ENCODE results near the gene RGS16. TPM values are rescaled to one million over a fixed set of nuclear protein-coding genes. Genes with fewer than 3 reads are reported as not detected.
A peak's percentile ranks its signal among the peaks of the same experiment; 100 is the strongest.

RGS16 gene
- total RNA-seq, 1 experiment from 2014 or later: 6.5 TPM

- no peak for TF ChIP-seq ZNF274 (IDR thresholded peaks at IDR 0.05; ENCODE audit: low read depth, low read length)
- peak; percentile 54 for TF ChIP-seq POLR2A (IDR thresholded peaks at IDR 0.05; ENCODE audit: borderline replicate concordance, extremely low read depth, insufficient read depth, insufficient read length)
Measured at GRCh38 chr1:182588500-182589396, 15.4 kb downstream of the RGS16 start, which contains the start of gene RNASEL (continued).

- Histone ChIP-seq H3K27ac (ENCODE audit: low read depth, low read length) (no peak overlapping the region; the same call in 1 of the 2 replicates), H3K9me2 (ENCODE audit: insufficient read depth) (no peaks in the 10 kb centered on the region), H3K4me3 (replicated peaks in 1 of 2; ENCODE audit: low read depth in 1 of 2, low read length in 2 of 2) (peak overlapping the region; percentile 63 to 69), H3K4me1 (ENCODE audit: control insufficient read depth in 1 of 2, insufficient read depth in 2 of 2, low read length in 2 of 2) (peaks cover 0 to 13% of the 10 kb centered on the region in 2 experiments; a peak in 2 of 4 replicates), H3K4me2 (ENCODE audit: low read length) (peak overlapping the region; percentile 82), H3K27me3 (ENCODE audit: insufficient read depth, low read length) (no peaks in the 10 kb centered on the region), H3K36me3 (ENCODE audit: control insufficient read depth in 1 of 2, insufficient read depth in 2 of 2, low read length in 2 of 2) (no peaks in the 10 kb centered on the region), H3K79me2 (ENCODE audit: insufficient read depth, low read length) (no peaks in the 10 kb centered on the region), H4K20me1 (ENCODE audit: insufficient read depth) (no peaks in the 10 kb centered on the region), H3K9me3 (ENCODE audit: control insufficient read depth in 1 of 2, insufficient read depth in 1 of 2, low read depth in 1 of 2, low read length in 2 of 2) (no peaks in the 10 kb centered on the region), H2AFZ (ENCODE audit: low read depth, low read length, poor library complexity, severe bottlenecking) (no peak overlapping the region), H3K9ac (ENCODE audit: low read length) (peak overlapping the region; percentile 62; the same call in 1 of the 2 replicates)
- ChIA-PET CTCF (interaction anchor here (1.2 to 1.8 kb wide), 4 partner anchors 104 to 199 kb away, joined by 4 to 7 read pairs (median 6); no protein-coding TSS in a partner anchor), RAD21 (ENCODE audit: low non-redundant PET in 1 of 2, low total read pairs in 2 of 2, uncharacterized antibody in 2 of 2, unreplicated experiment in 2 of 2) (no interaction called here), POLR2A (interaction anchor here (1.4 kb wide), 1 partner anchor 15 kb away, joined by 5 read pairs; no protein-coding TSS in a partner anchor)
- DNase-seq (ENCODE audit: low read depth, low spot score) (no peak), ATAC-seq (no peak)
- no peak for TF ChIP-seq SP1 (IDR thresholded peaks at IDR 0.05; ENCODE audit: low read depth)
- no peak for TF ChIP-seq ELF1 (IDR thresholded peaks at IDR 0.05; ENCODE audit: borderline replicate concordance, low read depth)
- no peak for TF ChIP-seq ATF3 (IDR thresholded peaks at IDR 0.05)
- no peak for TF ChIP-seq ZBTB33 (IDR thresholded peaks at IDR 0.05; ENCODE audit: extremely low read depth, insufficient replicate concordance, low read length)
- TF ChIP-seq FOSL1 (IDR thresholded peaks at IDR 0.05; ENCODE audit: low read depth): no peak
- TF ChIP-seq RAD21 (IDR thresholded peaks at IDR 0.05; ENCODE audit: low read depth): no peak
- TF ChIP-seq ZNF274 (IDR thresholded peaks at IDR 0.05; ENCODE audit: low read depth, low read length): no peak
- TF ChIP-seq CBX3 (IDR thresholded peaks at IDR 0.05; ENCODE audit: low read depth): no peak
- TF ChIP-seq JUND (IDR thresholded peaks at IDR 0.05): no peak
- TF ChIP-seq EGR1 (IDR thresholded peaks at IDR 0.05; ENCODE audit: low read depth): no peak
- TF ChIP-seq SIN3A (IDR thresholded peaks at IDR 0.05; ENCODE audit: low read depth): no peak
- TF ChIP-seq CEBPB (IDR thresholded peaks at IDR 0.05; ENCODE audit: low read depth): no peak
- no peak for TF ChIP-seq SRF (IDR thresholded peaks at IDR 0.05; ENCODE audit: low read depth)
- no peak for TF ChIP-seq REST (IDR thresholded peaks at IDR 0.05; ENCODE audit: low read depth)
- no peak for TF ChIP-seq EZH2phosphoT487 (IDR thresholded peaks at IDR 0.05; ENCODE audit: borderline replicate concordance)
- TF ChIP-seq MAX (IDR thresholded peaks at IDR 0.05): no peak
- no peak for TF ChIP-seq TCF7L2 (IDR thresholded peaks at IDR 0.05; ENCODE audit: borderline replicate concordance, extremely low read depth, insufficient read depth, insufficient read length)
- no TSS peak for BruUV-seq (replicated peaks)
- intact Hi-C loops (cut with micrococcal nuclease): no loop called here
Measured at GRCh38 chr1:182587666-182588499, 16.3 kb downstream of the RGS16 start.

Data from HCT116 (cell line).